ENCODE results near the gene CELF1. TPM values are rescaled to one million over a fixed set of nuclear protein-coding genes. Genes with fewer than 3 reads are reported as not detected.

Gene CELF1
- total and polyA plus RNA-seq, 2 of the 13 experiments (the other 11 are each of a cell fraction or from before 2014, with no cell fraction given): 69.0 to 80.1 TPM

- TF ChIP-seq POGK (CRISPR knock-in tag; conservative IDR thresholded peaks at IDR 0.05) (no peak), PATZ1 (CRISPR knock-in tag; IDR thresholded peaks at IDR 0.05) (peak; percentile 50; the same call in 1 of the 2 replicates), ZNF382 (CRISPR knock-in tag; IDR thresholded peaks at IDR 0.05; ENCODE audit: borderline replicate concordance) (no peak), KDM4B (CRISPR knock-in tag; IDR thresholded peaks at IDR 0.05) (no peak), CEBPZ (IDR thresholded peaks at IDR 0.05; ENCODE audit: low read length) (no peak), ZZZ3 (CRISPR knock-in tag; IDR thresholded peaks at IDR 0.05; ENCODE audit: borderline replicate concordance) (no peak), CSRNP2 (CRISPR knock-in tag; conservative IDR thresholded peaks at IDR 0.05; ENCODE audit: low read depth) (no peak), MAZ (IDR thresholded peaks at IDR 0.05; ENCODE audit: borderline replicate concordance, low read depth, low read length) (no peak), MAZ (CRISPR knock-in tag; IDR thresholded peaks at IDR 0.05; ENCODE audit: low read depth) (no peak), ZNF839 (CRISPR knock-in tag; IDR thresholded peaks at IDR 0.05; ENCODE audit: borderline replicate concordance) (no peak), ARID4A (CRISPR knock-in tag; IDR thresholded peaks at IDR 0.05; ENCODE audit: borderline replicate concordance) (peak; percentile 33; the same call in 1 of the 2 replicates), RXRA (CRISPR knock-in tag; IDR thresholded peaks at IDR 0.05) (peak; percentile 78; the same call in 1 of the 2 replicates), MTA1 (CRISPR knock-in tag; IDR thresholded peaks at IDR 0.05; ENCODE audit: borderline replicate concordance) (peak; percentile 80; the same call in 1 of the 2 replicates), BCL3 (CRISPR knock-in tag; IDR thresholded peaks at IDR 0.05) (no peak)
These were observed 117.2 kb downstream of the CELF1 start (continued) for GRCh38 chr11:47435687-47436086.
